Putamen (tissue), 1 donor: ENCODE data around the gene ACTR3.

Experiments used
- DNase-seq: peaks from one replicate; pipeline ENCODE4 v3.0.0-alpha.2; 2016; ENCODE audit warnings: low spot score

The ACTR3 gene

DNA sequence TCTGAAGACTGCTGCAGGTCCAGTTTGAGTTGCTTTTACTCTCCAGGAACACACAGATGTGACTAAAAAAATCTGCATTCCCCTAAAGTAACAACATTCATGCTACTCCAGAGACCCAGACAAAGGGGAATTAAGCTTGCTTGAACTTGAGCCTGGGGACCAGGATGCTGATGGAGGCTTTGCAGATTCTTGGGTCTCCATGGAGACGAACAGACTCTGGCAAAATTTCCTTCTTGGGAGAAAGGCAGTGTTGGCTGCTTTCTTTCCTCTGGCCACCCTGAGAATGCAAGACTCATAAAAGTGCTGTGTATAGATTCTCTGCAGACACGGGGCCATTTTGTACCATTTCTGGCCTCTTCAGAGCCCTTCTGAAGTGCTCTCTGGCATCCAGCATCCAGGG, 112.0 kb downstream of the ACTR3 start:
- peak; percentile 27 for DNase-seq

DNA sequence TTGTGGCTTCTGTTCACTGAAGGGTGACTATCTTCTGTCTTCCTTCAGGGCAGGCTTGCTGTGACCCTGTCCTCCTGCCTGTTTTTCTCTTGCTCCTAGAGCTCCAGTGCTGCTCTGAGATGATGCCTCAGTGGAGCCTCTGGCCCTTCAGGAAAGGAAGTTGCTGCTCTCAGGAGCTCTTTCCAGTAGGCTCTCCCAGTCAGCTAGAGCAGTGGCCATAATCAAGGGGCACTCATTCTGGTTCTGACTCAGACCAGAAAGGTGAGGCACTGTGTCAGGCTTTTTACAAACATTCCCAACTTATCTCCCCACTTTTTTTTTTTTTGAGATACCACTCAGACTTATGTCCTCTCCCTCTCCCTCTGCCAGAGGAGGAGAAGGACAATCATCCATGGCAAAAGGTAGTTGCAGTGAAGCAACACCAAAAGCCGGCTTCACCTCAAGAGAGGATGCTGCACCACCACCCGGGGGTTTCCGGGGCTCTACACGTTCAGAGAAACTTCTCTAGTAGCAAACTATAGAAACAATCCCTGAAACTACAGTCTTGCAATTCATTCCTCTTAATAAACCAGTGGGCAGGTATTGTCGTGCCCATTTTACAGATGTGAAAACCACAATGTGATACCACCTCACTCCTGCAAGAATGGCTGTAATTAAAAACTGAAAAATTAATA, 115.4 kb downstream of the ACTR3 start:
- DNase-seq: no peak

DNA sequence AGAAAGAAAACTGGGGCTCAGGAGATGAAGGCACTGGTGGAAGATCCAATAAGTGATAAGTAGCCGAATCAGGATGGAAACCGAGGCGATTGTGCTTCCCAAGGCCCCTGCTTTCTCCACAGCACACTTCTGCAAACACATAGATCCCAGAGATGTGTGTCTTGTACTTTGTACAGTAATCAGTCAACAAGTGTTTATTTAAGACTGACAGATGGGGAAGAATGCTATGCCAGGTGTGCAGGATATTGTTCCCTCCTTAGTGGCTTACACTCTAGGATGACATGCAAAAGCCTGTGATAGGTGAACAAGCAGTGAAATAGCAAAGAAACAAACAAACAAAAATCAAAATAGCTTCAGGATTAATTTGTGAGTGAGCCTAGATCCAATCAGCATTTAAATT, 116.6 kb downstream of the ACTR3 start:
- no peak for DNase-seq

DNA sequence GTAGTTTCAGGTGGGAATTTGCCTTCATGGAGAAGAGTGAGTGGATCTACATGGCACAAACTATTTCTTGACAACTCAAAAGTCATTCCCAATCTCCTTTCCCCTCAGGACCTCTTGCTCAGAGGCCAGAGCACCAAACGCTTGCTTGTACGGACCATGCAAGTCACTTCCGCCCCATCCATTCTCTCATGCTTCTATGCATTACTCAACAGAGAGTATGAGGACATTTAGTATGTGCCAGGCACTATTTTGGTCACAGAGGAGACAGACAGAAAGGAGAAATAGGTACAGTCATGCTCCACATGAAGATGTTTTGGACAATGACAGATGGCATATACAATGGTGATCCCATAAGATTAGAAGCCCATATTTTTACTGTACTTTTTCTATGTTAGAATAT, 117.5 kb downstream of the ACTR3 start:
- DNase-seq: no peak

DNA sequence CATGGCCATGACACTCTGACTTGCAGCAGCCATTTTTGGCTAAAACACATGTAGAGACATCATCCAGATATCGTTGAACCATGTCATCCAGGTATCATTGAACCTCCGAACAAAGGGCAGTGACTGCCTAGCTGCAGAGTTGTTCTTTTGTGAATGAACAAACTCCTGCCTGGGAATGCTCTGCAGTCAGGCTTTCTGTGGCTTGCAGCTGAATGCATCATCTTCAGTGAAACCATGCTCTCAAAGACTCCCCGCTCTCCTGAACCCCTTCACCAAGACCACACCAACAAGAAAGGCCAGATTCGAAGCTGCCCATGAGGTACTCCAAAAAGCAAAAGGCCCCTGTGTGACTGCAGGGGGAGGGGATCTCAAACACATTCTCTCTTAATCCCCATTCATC, 118.8 kb downstream of the ACTR3 start:
- no peak for DNase-seq

DNA sequence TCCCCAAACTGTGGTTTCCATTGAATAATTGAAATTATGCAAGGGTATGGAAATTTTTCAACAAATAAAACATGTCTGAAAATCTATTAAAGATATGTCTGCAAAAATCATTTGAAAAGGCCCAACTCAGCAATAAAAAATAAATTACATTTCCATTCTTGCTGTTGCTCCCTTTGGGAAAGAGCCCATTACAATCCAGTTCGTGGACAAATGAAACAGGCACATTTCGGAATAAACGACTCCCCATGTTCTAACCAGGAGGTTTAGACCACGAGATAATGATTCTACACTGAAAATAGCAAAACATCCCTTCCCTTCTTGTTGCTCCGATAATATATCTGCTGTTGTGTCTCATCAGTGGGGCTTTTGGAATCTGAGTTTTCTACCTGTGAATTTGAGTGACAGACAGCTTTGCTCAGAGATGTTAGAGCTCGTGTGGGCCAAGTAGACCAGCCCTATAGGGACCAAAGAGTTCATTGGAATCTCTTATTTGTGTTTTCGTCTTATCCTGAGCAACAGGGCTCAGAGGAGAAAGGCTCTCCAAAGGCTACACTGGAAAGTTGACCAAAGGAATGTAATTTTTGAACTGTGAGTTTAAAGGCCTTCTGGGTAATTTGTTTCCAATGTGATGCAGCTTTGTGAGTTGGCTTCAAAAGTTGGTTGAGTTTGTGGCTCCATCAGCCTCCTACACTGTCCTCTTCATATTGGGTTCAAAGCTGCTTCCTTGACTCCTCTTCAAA, 119.5 kb downstream of the ACTR3 start:
- no peak for DNase-seq

DNA sequence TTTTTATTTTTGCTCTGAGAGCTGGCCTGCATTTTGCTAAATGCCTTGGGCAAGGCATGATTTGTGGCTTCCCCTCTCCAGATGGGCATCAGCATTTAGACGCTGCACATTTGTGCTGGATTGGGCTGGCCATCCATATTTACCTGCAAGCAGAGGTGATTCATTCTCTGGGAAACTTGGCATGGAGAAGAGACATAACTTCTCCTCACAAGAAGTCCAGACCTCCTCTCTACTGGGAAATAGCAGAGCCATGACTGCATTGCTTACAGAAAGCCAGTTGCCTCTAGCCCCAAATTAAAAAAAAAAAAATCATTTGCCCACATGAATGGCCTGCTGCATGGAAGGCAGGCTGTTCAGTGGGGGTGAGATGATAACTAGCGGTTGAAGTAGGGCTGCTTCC, 120.1 kb downstream of the ACTR3 start:
- DNase-seq: no peak

DNA sequence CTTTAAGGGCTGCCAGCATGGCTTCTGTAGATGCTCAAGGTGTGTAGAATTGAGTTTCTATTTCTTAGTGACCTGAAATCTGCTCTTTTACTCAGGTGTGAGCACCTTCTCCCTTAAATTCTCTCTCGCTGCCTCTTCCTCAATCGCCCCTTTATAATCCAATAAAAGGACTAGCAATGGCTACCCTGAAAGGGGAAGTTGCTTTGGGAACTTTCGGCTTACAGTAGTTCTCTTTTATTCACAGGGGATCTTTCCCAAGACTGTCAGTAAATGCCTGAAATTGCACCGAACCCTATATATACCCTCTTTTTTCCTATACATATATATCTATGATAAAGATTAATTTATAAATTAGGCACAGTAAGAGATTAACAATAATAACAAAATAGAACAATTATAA, 121.8 kb downstream of the ACTR3 start:
- DNase-seq: no peak
